HL-60 (cell line): ENCODE data around the gene MMRN1.

Experiments
- DNase-seq, 2 experiments: peaks; one replicate each; pipeline ENCODE4 v3.0.0-alpha.2; 2010 to 2020; ENCODE audit warnings: low read depth in 1 of 2, low spot score in 1 of 2
- H3K27ac ChIP-seq: fragments of 250-450 bp; sonication (Bioruptor Pico); replicated peaks from 2 replicates; pipeline ENCODE4 v1.5.1; 2020; ENCODE audit warnings: mild to moderate bottlenecking, moderate library complexity
- H3K27me3 ChIP-seq: fragments of 250-450 bp; sonication (Bioruptor Pico); 2 replicates; pipeline ENCODE4 v1.5.1; 2021; ENCODE audit warnings: mild to moderate bottlenecking, moderate library complexity; ENCODE audit not compliant: insufficient read depth, poor library complexity, severe bottlenecking
- H3K4me3 ChIP-seq: replicated peaks from 2 replicates; pipeline ENCODE4 v1.5.1; 2011; ENCODE audit warnings: mild to moderate bottlenecking, control low read depth, low read length; ENCODE audit not compliant: insufficient read depth
- GABPA ChIP-seq: IDR thresholded peaks from 2 replicates; pipeline ENCODE4 v1.6.1; 2012; ENCODE audit warnings: low read depth
- POLR2AphosphoS5 ChIP-seq: IDR thresholded peaks from 2 replicates; pipeline ENCODE4 v1.6.1; 2012; ENCODE audit warnings: low read depth
- REST ChIP-seq: IDR thresholded peaks from 2 replicates; pipeline ENCODE4 v1.6.1; 2012; ENCODE audit warnings: low read depth; ENCODE audit not compliant: insufficient replicate concordance
- SPI1 ChIP-seq: IDR thresholded peaks from 2 replicates; pipeline ENCODE4 v1.6.1; 2012; ENCODE audit warnings: low read depth, mild to moderate bottlenecking, borderline replicate concordance
- TF ChIP-seq, protein P1 (sequence below): IDR thresholded peaks from one replicate; pipeline ENCODE4 v1.5.1; 2011; ENCODE audit warnings: low read length, control low read depth, inconsistent platforms; ENCODE audit not compliant: insufficient read depth

Gene MMRN1

GRCh38 chr4:89994176-89994873 lies 99.7 kb downstream of the MMRN1 start:
- DNase-seq: no peak
- TF ChIP-seq POLR2AphosphoS5 (no peak), SPI1 (no peak), GABPA (no peak)
- H3K27ac ChIP-seq: no peak overlapping the region
- H3K4me3 ChIP-seq: no peak overlapping the region
- H3K27me3 ChIP-seq: no peaks in the 10 kb centered on the region

GRCh38 chr4:89995006-89995405 lies 100.4 kb downstream of the MMRN1 start:
- Histone ChIP-seq H3K27me3 (no peaks in the 10 kb centered on the region), H3K4me3 (no peak overlapping the region), H3K27ac (no peak overlapping the region)
- DNase-seq: no peak
- TF ChIP-seq, protein P1, sequence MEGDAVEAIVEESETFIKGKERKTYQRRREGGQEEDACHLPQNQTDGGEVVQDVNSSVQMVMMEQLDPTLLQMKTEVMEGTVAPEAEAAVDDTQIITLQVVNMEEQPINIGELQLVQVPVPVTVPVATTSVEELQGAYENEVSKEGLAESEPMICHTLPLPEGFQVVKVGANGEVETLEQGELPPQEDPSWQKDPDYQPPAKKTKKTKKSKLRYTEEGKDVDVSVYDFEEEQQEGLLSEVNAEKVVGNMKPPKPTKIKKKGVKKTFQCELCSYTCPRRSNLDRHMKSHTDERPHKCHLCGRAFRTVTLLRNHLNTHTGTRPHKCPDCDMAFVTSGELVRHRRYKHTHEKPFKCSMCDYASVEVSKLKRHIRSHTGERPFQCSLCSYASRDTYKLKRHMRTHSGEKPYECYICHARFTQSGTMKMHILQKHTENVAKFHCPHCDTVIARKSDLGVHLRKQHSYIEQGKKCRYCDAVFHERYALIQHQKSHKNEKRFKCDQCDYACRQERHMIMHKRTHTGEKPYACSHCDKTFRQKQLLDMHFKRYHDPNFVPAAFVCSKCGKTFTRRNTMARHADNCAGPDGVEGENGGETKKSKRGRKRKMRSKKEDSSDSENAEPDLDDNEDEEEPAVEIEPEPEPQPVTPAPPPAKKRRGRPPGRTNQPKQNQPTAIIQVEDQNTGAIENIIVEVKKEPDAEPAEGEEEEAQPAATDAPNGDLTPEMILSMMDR: no peak
- TF ChIP-seq GABPA (no peak), SPI1 (no peak), POLR2AphosphoS5 (no peak), REST (no peak)

DNA sequence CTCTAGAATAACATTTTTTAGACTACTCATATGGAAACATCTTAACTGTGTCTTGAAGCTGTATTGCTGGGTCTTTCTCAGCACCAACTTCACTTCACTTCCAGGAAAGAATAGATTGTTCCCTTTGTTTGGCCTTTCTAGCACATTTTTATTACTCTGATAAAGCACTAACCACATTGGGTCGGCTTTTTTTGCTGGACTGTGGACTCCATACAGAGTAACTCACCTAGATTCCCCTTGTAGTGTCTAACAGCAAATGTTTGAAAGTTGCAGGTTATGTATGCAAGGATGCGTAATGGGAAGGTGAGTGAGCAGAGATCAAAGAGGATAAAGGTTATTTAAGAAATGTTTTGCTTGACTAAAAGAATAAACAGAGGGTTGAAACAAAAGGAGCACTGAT lies 101.2 kb downstream of the MMRN1 start:
- TF ChIP-seq SPI1 (no peak), POLR2AphosphoS5 (no peak), GABPA (no peak), REST (no peak)
- TF ChIP-seq, protein P1: no peak
- Histone ChIP-seq H3K4me3 (no peak overlapping the region), H3K27me3 (no peaks in the 10 kb centered on the region), H3K27ac (no peak overlapping the region)
- no peak for DNase-seq

DNA sequence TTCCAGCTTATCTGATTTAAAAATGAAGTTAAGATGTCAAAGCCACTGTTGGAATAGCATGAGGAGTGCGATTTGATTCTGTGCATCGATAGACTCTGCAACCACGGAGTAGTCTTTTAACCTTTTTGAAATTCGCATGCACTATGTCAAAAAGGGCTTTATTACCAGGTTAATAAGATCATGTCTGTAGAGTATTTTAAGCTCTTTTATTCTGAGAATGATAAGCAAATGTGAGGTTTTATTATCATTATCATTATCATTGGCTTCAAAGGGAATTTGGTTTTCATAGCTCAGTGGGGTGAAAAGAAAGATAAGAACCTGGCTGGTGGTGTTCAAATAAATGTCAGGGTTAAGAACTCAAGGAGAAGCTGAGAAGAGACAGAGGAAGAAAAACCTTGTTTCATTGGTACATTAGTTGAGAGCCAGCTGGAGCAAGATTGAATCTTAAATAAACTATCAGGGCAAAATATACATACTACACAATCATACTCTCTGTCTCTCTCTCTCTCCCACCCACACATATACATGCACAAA lies 102.6 kb downstream of the MMRN1 start:
- no peak for DNase-seq
- TF ChIP-seq REST: no peak
- TF ChIP-seq, protein P1: no peak
- TF ChIP-seq GABPA: no peak
- TF ChIP-seq POLR2AphosphoS5: no peak
- no peak for TF ChIP-seq SPI1
- Histone ChIP-seq H3K4me3 (no peak overlapping the region), H3K27me3 (no peaks in the 10 kb centered on the region), H3K27ac (no peak overlapping the region)
